PC-9 (cell line): Measurements from ENCODE around the gene CTSW.

Experiments
- CTCF ChIP-seq: fragments of 200-600 bp; sonication (generic); conservative IDR thresholded peaks from 2 replicates; pipeline ENCODE4 v1.6.1; 2017; ENCODE audit warnings: mixed run types, antibody characterized with exemption, mild to moderate bottlenecking, moderate library complexity
- EZH2 ChIP-seq: fragments of 200-600 bp; sonication (generic); IDR thresholded peaks from 2 replicates; pipeline ENCODE4 v1.8.0; 2017; ENCODE audit warnings: antibody characterized with exemption, low read depth

GRCh38 chr11:65921033-65921555 is 41.5 kb downstream of the CTSW start:
- TF ChIP-seq CTCF = no peak
- no peak for TF ChIP-seq EZH2
